Pulmonary artery endothelial cell (primary cell): ENCODE results near the gene EID3. TPM values are rescaled to one million over a fixed set of nuclear protein-coding genes. Genes with fewer than 3 reads are reported as not detected.

Source experiments
- DNase-seq: peaks from one replicate; pipeline ENCODE4 v3.0.0-alpha.2; 2011; ENCODE audit warnings: low read depth, low spot score
- total RNA-seq: library from RNA; depleted of rRNA; stranded (reverse); fragments of >200 nt; gene quantifications from 2 replicates; pipeline ENCODE4 v1.2.3, GENCODE V29; 2014

Gene EID3
- total RNA-seq, 1 donor from 2014 or later, result 5.1 TPM

GRCh38 chr12:104336115-104336514 lies 32.6 kb downstream of the EID3 start:
- no peak for DNase-seq

GRCh38 chr12:104337030-104337558 lies 33.6 kb downstream of the EID3 start:
- no peak for DNase-seq

GRCh38 chr12:104339663-104340062 lies 36.1 kb downstream of the EID3 start:
- no peak for DNase-seq

- DNase-seq, result no peak
Observed at GRCh38 chr12:104340177-104340576, 36.6 kb downstream of the EID3 start.

- no peak for DNase-seq
Observed at GRCh38 chr12:104340925-104341611, 37.5 kb downstream of the EID3 start.

GRCh38 chr12:104342147-104342546 lies 38.6 kb downstream of the EID3 start:
- no peak for DNase-seq

- DNase-seq, result no peak
Observed at GRCh38 chr12:104342635-104343249, 39.2 kb downstream of the EID3 start.

- DNase-seq, result no peak
Observed at GRCh38 chr12:104344682-104345081, 41.1 kb downstream of the EID3 start.

- no peak for DNase-seq
Observed at GRCh38 chr12:104345234-104346066, 41.9 kb downstream of the EID3 start.

GRCh38 chr12:104347374-104348075 lies 44.0 kb downstream of the EID3 start:
- no peak for DNase-seq

- no peak for DNase-seq
Observed at GRCh38 chr12:104348283-104348993, 44.9 kb downstream of the EID3 start.

- DNase-seq, result no peak
Observed at GRCh38 chr12:104348994-104349494, 45.5 kb downstream of the EID3 start.

GRCh38 chr12:104350211-104351056 lies 46.9 kb downstream of the EID3 start:
- no peak for DNase-seq

GRCh38 chr12:104351057-104351983 lies 47.8 kb downstream of the EID3 start:
- no peak for DNase-seq

GRCh38 chr12:104352106-104352713 lies 48.7 kb downstream of the EID3 start:
- DNase-seq, result no peak

GRCh38 chr12:104353012-104353981 lies 49.8 kb downstream of the EID3 start:
- no peak for DNase-seq
